NCI-H146 treated with DMSO at 0.1 percent for 48 hours (cell line): Measurements from ENCODE around the gene XPNPEP1.
"Not testable (repeated sequence)": the region's sequence is repeated elsewhere in the genome, so short reads cannot be mapped to it uniquely, and the experiment has no call there.

Experiments used
- DNase-seq: peaks from one replicate; lab custom pipeline; 2025; ENCODE audit not compliant: unreplicated experiment; lab: John Stamatoyannopoulos, UW

The XPNPEP1 gene

DNA sequence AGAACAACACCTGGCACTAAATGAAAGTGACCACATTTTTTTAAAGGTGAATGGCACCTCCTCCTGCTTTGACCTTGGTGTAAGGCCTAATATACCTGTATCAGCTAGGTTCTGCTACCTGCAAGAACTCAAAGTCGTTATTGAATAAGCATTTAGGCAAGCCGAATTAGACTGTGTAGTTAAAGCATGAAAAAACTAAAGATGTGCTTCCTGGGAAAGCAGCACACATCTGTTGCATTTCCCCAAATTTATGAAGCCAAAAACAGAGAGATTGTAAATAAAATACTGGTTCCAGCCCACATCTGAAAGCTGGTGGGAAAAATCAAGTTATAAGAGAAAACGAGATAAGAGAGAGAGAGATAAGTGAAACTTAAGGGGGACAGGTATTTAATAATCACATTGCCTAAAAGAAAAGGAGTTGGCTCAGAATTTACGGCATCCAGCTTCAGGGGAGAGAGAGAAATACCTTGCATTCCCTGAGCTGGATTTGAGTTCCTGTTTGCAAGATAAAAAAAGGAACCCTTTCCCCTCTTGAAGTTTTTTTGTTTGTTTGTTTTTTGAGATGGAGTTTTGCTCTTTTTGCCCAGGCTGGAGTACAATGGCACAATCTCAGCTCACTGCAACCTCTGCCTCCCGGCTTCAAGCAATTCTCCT is 1.8 kb upstream of the XPNPEP1 start:
- no peak for DNase-seq

DNA sequence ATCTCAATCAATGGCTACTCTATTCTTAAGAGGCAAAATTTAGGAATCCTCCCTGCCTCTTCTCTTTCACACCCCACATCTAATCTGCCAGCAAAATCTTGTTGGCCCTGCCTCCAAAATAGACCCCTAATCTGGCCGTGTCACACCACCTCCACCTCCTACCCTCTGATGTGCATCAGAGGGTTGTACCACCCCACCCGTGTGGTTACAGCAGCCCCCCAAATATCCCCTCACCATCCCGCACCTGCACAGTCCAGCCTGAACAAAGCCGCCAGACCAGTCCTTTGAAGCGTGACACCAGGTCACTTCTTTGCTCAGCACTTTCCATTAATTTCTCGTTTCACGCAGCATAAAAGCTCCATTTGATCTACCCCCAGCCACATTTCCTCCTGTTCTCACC is 776 bp upstream of the XPNPEP1 start:
- no peak for DNase-seq

DNA sequence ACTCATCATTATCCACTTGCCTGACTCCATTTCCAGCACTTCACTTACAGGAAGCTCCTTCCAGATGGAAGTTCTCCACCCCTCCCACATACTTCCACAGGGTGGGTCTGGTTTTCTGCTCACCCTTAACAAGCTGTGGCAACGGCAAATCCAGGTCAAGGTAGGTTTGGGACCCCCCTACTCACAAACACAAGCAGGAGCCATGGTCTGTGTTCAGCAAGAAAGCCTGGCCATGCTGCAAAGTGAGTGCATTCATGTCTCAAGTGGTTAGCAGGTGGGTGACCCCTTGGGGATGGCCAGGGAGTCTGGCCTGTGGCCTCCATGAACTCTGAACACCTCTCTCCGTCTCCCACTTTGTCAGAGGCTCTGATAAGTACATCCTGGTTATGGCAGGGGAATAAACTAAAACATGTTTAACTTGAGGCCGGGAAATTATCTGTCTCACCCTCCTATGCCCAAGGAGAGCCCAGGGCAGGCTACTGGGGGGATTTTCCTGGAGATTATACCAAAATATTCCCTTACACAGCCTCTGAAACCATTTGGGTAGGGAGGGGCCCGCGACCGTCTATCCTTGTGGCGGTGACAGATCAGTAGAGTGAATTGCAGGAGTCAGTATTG is 844 bp downstream of the XPNPEP1 start:
- DNase-seq, result no peak

DNA sequence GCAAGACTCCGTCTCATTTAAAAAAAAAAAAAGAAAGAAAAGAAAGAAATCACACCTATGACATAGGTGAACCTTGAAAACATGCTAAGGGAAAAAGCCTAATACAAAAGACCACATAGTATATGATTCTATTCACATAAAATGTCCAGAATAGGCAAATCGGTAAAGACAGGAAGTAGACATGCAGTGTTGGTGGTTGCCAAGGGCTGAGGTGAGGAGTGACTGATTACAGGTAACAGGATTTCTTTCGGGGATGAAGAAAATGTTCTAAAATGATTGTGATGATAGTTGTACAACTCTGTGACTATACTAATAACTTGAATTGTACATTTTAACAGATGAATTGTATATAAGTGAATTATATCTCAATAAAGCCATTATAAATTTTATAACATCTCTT is 3.3 kb downstream of the XPNPEP1 start:
- no peak for DNase-seq

DNA sequence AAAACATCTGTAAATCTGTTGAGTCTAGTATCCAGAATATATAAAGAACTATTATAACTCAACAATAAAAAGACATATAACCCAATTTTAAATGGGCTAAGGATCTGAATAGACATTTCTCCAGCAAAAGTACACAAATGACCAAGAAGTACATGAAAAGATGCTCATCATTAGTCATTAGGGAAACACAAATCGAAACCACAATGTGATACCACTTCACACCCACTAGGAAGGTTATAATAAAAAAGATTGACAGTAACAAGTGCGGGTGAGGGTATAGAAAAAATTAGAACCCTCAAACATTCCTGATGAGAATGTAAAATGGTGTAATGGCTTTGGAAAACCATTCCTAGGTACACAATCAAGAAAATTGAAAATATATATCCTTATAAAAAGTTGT is 4.1 kb downstream of the XPNPEP1 start:
- no peak for DNase-seq

DNA sequence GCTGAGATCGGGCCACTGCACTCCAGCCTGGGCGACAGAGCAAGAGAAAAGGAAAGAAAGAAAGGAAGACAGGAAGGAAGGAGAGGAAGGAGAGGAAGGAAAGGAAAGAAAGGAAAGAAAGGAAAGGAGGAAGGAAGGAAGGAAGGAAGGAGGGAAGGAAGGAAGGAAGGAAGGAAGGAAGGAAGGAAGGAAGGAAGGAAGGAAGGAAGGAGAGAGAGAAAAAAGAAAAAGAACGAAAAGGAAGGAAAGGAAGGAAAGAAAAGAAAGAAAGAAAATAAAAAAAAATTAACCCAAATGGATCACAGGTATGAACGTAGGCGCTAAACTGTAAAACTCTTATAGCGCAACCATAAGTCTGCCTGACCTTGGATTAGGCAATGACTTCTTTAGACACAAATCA is 4.6 kb downstream of the XPNPEP1 start:
- not testable (repeated sequence) for DNase-seq

DNA sequence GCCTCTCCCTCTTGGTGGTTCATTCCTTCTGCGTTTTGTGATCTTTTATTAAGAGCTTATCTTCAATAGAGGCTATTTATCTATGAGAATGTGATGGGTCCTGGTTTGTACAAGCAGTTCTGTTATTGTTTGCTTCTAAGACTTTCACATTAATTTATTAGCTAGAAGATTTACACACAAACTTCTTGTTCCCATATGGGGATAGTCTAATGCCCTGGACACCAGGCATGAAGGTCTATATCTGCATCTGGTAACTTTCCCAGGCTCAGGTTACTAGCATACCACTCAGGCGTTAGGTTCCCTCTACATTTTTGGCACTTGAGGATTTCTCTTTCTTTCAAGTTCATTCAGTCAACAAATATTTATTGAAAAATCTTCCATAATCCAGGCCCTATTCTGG is 7.7 kb downstream of the XPNPEP1 start:
- no peak for DNase-seq

DNA sequence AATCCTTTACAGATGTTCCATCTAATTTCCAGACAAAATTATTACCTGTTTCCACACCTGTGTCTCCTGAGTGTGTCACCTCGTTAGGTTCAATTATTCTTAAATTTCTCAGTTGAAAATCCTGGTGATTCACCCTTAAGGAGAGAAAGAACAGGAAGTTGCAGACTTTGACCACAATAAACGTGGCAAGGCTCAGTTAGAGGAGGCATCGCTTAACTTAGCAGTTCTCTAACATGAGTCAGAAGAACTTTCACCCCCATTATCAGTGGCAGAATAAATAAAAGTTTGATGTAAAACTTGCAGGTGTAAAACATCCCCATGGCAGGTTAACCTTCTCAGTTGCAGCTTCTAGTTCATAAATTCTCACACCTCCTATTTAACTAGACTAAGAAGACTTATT is 8.3 kb downstream of the XPNPEP1 start:
- DNase-seq, result no peak

DNA sequence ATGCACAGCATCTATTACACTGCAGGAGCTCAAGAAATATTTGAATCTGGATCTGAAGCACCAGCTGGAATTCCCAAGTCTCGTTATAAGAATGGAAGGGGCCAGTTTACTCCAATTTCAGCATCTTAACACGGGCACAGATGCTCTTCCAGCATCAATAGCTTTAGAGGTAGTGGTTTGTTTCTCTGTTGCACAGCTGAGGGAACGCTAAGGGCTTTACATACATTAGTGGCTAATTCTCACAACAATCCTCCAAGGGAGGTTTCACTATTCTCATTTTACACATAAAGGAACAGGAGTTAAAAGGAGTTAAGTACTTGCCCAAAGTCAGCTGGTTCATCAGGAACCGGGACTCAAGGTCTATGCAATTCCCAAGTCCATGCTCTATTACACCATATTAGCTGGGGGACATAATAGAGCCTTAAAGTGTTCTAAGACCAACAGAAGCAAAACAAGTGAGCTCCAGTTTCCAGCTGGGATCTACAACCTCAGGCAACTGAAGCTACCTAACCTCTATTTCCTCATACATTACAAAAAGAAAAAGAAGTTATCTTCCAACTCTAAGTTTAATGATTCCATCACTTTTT is 9.9 kb downstream of the XPNPEP1 start:
- no peak for DNase-seq

DNA sequence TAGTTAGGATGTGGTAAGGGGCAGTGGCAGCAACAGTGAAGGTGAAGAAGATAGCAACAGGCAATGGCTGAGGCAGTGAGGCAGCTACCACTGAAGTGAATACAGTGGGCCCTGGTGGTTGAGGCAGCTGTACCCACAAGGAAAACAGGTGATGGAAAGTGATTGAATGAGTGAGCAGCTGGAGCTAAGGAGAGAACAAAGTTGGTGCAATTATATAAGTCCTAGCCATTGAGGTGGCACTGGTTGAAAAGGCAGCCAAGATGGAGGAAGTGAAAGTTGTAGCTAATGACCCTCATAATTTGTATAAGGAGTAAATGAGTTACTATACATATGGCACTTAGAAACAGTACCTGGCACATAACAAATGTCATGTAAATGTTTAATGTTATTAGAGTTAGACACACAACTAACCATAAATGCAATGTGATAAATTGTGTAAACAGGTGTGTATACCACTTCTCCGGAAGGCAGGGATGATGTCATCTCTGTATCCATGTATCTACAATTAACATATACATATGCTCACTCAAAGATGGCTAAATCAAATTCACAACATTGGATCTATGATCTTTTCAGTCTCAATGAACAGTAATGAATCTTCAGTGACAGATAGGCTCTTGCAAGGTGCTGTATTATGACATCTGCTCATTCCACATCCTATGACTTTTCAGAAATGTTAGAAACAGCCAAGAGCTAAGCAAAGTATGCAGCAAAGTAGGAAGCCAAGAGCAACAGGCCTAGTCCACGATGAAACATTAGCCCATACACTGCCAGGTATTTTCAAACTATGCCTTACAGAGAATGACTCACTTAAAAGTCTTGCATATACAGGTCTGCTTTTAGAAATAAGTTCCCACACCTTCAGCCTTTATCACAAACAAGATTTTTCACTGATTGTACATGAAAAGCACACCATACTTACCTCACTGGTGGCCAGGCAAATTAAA is 10.7 kb downstream of the XPNPEP1 start:
- no peak for DNase-seq

DNA sequence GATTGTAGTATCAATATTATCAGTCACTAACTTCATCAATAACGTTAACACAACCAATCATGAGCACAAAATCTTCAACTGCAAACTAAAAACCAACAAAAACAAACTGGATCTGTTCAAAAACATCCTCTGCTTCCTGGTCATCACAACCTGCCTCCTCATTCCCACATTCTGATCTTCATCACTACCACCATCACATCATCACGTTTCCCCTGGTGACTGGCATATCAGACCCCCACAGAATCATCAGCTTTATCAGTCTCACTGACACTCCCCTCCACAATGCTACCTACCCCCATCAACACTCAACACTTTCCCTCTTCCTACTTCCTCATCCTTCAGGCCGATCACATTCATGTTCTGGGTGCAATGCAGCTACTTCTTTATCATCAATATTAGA is 11.4 kb downstream of the XPNPEP1 start:
- DNase-seq, result no peak

DNA sequence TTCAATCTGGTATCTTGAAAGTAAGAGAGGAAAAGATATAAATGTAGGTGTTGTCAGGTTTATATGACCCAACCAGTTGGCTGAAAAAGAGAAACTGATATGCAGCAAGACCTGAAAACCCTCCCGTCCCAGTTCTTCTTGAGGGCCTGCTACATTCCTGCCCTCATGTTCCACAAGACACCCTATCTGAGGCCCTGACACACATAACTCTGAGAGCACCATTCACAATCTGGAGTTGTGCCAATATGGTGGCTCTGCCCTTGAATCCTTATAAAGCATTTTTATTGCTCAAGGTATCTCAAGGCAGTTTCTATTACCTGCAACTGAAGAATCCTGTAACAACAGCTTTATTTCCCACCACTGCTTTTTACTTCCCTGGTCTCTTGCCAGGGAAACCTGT is 17.0 kb downstream of the XPNPEP1 start:
- no peak for DNase-seq

DNA sequence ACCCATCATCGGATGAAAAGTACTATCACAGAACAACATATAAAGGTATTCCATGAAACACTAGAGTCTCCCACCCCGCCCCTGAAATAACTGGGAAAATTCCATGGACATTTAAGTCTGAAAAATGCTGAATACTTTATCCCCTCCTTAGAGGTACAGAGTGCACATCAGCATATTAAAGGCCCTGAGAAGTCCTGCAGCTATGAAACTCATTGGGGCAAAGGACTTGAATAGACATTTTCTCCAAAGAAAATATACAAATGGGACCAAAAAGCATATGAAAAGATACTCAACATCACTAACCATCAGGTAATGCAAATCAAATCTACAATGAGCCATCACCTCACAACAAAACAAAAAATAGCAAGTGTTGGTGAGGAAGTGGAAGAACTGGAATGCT is 18.9 kb downstream of the XPNPEP1 start:
- DNase-seq, result no peak

DNA sequence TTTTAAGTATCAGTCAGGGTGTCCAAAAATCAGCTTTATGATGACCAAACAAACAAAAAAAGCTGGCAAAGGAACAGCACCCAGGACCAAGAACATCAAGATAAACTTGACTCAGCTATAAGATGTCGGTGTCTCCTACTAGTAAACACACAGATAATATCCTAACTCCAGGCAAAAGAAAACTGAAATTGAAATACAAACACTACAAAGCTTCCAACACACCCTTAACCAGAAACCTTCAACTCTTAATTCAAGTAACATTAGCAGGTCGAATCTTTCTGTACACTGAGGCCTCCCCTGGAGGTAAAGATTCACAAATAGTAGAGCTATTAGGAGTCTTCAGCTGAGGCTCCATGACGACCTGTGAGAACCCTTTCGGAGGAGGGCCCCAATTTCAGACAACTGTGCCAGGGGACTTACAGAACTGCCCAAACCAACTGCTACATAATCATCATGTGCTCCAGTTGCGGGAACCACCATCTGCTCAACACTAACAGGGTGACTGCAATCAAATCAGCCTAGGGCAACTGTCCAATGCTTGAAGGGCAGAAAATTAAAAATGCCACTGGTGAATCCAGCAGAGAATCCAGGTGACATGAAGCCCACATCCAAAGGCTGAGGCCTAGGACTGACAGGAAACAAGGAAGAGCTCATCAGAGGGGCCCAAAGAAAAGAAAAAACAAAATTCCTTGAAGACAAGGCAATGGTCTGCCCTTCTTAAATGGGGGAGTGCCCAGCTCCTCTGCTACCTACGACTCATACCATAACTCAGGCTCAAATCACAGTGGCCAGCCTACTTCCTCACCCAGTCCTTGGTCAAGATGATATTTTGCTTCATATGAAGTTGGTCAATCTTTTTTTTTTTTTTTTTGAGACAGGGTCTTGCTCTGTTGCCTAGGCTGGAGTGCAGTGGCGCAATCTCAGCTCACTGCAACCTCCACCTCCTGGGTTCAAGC is 20.0 kb downstream of the XPNPEP1 start:
- no peak for DNase-seq

DNA sequence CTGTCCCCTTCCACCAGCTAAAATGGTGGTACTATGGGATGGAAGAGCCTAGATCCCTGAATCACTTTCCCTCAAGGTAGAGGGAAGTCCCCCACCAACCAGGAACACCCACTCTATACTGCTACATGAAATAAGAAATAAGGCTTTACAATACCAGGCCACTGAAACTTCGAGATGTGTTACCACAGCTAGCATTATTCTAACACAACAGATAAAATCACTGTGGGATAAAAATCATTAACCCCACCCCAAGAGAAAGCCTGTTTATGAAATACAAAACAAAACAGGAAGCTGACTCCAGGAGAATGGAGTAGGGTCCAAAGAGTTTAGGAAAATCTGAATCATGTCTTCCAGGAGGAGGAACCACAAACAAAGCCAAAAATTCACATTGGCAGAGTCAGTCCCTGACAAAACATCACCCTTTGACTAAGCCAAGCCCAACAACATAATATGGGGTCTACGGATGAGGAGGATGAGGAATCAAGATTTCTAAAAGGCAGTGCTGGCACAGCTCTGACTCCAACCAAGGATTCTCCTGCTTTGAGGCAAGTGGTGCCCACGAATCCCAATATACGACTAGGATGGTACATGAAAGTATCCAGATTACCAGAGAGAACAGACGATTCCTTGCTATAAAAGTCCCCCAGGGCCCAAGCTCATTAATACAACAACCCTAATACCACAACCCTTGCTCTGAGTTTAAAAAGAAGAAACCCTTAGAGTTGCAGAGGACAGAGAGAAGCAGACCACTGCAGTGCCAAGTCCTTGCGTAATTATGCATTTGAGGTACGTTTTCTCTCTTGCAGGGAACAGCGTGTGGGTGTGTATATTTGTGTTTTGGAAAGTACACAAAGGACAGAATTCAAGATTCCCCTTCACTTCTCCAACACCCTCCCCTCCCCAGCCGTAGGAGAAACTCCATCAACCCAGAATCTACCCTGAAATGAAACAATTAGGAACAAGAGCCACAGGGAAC is 23.7 kb downstream of the XPNPEP1 start:
- no peak for DNase-seq

DNA sequence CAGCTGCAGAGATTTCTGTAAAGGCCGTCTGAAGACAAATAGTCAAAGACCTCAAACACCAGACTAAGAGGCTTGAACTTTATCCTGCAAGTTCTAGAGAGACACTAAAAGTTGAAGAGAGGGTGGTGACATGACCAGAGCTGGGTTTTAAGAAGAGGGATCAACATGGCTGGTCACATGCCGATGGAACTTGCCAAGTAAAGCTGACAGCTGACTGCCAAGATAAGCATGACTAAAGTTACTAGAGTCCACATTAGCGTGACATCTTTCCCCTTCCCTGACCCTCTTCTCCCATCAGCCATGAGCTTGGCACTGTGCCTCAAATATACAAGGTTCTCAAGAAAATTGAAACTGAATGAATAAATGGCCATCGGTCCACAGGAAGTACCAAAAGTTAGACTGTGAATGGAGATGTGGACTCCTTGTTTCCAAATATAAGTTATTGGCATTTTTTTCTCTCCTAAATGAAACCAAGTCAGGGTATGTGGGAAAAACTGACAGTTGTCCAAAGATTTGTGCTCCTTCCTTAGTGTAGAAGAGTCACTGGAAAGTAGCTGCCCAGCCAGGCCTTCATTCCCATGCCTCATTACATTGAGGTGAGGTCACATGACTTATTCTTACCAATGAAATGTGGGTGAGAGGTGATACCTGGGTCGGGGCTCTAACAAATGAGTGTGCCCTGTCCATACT is 24.5 kb downstream of the XPNPEP1 start:
- DNase-seq, result no peak

DNA sequence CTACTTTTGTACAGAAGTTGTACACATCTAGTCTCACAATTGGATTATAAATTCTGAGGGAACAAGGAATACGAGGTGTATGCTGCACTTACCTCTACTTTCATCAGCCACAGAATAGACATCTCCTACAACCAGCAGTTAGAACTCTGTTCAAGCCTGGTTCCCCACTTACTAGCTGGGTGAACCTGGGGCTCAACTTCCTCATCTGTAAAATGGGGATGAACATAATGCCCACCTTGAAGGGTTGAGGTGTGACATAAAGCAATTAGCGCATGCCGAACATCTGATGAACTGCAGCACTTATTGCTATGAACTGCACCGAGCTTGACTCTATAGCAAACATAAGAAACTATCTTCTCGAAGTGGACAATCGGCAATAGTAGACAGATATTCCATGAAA is 25.3 kb downstream of the XPNPEP1 start:
- DNase-seq, result no peak

DNA sequence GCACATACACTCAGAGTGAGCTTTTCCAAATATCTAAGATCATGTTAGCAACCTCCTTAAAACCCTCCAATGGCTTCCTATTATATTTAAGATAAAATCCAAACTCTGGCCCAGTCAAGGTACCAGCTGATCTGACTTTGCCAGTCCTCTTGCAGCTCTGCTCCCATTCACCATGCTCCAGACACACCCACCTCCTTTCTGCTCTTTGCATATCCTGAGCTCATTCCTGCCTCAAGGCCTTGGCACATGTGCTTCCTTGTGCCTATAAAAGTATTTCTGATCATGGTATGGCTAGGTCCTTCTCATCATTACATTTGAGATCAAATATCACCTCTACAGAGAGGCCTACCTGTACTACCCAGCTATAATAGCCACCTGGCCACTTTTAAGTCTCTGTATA is 27.5 kb downstream of the XPNPEP1 start:
- no peak for DNase-seq
